AG10803 (cell line): ENCODE data around the gene SLC13A3.
A peak's percentile ranks its signal among the peaks of the same experiment; 100 is the strongest.

ENCODE experiments used
- DNase-seq: peaks from one replicate; pipeline ENCODE4 v3.0.0; 2010; ENCODE audit warnings: low read depth
- H3K4me3 ChIP-seq: 2 replicates; pipeline ENCODE4 v1.5.1; 2011; ENCODE audit warnings: mild to moderate bottlenecking, low read length, control low read depth
- TF ChIP-seq, protein P1 (sequence below): conservative IDR thresholded peaks from 2 replicates; pipeline ENCODE4 v1.5.1; 2011; ENCODE audit warnings: mild to moderate bottlenecking, low read length, control low read depth, inconsistent platforms

Gene SLC13A3

DNA sequence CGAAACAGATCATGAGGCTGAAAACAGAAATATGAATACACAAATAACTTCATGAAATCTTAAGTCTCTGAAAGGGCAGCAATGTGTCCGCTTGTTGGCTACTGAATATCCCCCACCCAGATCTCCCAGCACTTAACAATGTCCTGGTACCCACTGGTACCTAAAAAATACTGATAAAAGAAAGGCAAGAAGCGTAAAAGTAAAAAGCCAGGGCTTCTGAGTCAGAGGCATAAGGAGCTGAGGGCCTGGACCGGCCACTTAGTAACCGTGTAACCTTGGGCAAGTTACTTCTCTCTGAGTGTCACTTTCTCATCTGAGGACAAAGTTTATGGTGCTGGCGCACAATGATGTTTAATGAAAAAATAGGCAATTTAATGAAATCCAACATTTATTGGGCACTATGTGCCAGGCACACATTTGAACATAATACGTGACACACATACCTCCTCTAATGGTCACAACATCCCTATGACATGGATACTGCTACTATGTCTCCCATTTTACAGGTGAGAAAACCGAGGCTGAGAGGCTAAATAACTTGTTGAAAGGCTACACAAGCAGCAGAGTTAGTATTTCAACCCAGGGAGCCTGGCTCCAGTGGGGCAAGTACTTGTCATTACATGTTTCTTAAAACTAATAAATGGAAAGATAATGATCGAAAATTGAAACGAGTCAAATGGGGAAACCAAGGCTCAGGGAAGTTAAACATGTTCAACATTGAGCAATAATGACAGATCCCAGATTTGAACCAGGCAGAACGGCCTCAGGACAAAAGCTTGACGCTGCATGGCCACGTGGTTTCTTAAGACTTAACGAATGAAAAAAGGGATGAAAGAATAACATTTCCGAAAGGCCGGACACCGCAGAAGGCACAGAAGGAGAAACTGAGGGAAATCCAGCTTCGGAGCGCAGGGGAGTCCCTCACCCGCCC lies 37.2 kb upstream of the SLC13A3 start:
- DNase-seq: no peak
- peak overlapping the region; percentile 82 for H3K4me3 ChIP-seq
- TF ChIP-seq, protein P1, sequence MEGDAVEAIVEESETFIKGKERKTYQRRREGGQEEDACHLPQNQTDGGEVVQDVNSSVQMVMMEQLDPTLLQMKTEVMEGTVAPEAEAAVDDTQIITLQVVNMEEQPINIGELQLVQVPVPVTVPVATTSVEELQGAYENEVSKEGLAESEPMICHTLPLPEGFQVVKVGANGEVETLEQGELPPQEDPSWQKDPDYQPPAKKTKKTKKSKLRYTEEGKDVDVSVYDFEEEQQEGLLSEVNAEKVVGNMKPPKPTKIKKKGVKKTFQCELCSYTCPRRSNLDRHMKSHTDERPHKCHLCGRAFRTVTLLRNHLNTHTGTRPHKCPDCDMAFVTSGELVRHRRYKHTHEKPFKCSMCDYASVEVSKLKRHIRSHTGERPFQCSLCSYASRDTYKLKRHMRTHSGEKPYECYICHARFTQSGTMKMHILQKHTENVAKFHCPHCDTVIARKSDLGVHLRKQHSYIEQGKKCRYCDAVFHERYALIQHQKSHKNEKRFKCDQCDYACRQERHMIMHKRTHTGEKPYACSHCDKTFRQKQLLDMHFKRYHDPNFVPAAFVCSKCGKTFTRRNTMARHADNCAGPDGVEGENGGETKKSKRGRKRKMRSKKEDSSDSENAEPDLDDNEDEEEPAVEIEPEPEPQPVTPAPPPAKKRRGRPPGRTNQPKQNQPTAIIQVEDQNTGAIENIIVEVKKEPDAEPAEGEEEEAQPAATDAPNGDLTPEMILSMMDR: no peak

DNA sequence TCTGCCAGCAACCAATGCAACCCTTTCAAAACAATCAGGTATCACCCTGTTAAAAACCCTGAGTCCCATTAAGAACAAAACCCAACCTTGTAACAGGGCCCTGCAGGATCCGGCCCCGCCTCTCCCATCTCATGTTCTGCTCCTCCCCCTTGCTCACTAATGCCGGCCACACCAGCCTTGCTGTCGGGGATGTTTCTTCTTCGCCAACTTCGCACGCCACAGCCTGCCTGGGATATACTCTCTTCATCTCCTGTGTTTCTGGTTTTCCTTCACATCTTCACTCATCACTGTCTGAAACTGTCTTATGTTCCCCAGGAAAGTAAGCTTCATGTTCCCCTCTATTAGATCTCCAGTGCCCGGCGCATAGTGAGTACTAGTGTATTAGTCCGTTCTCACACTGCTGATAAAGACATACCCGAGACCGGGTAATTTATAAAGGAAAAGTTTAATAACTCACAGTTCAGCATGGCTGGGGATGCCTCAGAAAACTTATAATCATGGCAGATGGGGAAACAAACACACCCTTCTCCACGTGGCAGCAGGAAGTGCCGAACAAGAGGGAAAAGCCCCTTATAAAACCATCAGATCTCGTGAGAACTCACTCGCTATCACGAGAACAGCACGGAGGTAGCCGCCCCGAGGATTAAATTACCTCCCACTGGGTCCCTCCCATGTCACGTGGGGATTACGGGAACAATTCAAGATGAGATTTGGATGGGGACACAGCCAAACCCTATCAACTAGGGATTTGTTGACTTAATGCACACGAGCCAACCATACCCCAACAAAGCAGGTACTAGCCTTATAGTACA lies 32.9 kb upstream of the SLC13A3 start:
- TF ChIP-seq, protein P1: no peak
- peak; percentile 68 for DNase-seq
- peak overlapping the region; percentile 65 for H3K4me3 ChIP-seq

DNA sequence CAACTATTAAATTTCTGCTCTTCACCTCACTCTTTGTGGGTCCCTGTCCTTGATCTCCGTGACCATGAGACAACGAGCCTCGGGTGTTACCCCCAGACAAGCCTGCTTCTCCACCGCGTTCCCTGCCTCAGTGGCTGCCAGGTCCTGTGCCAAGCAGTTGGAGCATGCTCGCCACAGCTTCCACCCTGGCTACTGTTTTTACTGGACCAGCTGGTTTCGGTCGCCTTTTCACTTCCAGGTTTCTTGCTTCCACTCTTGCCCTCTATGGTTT lies 32.3 kb upstream of the SLC13A3 start:
- H3K4me3 ChIP-seq: peak overlapping the region; percentile 65
- TF ChIP-seq, protein P1: no peak
- DNase-seq: no peak

DNA sequence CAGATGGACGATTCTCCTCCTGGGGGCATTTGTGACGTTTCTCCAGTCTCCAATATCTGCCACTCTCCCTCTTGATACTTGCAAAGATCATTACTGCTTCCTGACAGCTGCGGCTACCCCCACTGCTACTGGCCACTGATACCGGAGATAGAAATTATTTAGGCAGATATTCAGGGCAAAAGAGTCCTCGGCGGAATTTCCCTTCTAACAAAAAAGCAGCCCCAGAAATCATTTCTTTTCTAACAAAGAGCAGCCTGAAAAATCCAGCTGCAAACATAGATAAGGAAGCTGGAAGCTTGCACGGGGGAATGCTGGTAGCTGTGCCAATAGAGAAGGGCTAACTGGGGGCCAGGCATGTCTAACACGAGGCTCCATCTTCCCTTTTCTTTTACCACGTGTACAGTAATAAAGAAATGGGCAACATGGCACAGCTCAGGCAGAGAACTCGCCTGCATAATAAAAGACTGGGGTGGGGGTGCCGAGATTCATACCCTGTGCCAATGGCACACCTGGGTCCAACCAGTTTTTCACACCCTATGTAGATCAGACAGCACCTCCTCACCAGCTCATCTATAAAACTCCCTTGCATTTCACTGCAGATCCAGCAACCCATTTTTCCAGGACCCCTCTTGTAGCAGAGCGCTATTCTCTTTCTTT lies 31.9 kb upstream of the SLC13A3 start:
- TF ChIP-seq, protein P1: no peak
- DNase-seq: no peak
- H3K4me3 ChIP-seq: peak overlapping the region; percentile 65

DNA sequence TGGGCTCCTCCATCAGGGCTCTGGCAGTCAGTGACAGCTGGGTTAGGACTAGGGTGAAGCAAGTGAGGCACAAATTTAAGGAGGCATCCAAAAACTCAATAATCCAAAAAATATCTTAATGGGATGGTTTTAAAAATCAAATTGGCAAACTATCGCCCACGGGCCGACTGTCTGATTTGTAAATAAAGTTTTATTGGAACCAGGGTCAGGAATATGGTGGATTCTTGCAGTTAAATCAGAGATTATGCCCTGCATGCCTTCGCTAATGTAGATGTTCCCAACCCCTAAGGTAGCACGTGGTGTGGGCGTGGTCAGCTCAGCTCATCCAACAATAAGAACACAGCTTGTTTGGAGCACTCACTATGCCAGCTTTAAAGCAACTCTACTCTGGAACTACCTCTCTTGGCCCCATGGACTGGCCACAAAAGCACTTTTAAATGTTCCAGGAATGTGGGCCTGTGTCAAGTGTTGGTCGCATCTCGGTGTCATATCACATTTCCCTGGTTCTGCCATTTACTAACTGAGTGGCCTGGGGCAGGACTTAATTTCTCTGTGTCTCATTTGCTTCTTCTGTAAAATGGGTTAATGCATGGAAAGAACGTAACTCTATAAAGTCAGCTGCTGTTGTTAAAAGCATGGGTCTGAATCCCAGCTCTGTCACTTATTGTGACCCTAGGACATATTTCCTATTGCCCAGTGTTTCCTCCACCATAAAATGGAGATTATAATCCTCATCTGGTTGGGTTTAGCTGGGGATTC lies 31.0 kb upstream of the SLC13A3 start:
- no peak for DNase-seq
- H3K4me3 ChIP-seq: no peak overlapping the region
- TF ChIP-seq, protein P1: no peak

DNA sequence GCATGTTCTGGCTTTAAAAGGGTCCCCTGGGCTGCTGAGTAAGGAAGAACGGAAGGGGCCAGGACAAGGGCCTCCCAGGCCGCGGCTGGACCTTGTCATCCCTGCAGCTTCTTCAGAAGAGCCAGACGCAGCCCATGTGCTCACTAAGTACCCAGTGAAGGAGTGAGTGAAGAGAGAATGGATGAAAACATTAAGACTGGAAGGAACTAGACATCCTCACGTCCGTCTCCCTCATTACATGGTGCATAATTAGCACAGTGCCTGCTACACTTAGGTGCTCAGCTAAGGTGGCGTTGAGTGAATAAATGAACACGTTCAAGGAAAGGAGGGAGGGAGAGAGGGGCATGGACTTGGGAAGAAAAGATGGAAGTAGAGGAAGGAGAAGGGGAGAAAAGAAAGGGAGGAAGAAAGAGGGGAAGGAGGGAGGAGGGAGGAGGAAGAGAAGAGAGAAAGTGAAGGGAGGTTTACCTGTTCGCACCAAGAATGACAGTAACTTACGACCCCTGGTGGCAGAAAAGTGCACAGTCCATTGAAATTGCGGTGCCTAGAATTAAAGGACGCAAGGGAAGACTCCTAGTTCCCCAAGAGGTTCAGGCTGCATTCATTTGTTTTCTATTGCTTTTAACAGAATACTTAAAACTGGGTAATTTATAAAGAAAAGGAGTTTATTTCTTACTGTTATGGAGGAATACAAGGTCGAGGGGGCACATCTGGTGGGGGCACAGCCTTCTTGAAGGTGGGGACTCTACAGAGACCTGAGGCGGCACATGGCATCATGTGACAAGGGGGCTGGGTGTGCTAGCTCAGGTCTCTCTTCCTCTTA lies 30.0 kb upstream of the SLC13A3 start:
- DNase-seq: peak; percentile 35
- no peak overlapping the region for H3K4me3 ChIP-seq
- TF ChIP-seq, protein P1: peak; percentile 86
